K562 (cell line): ENCODE results near the gene DENND2A. TPM values are rescaled to one million over a fixed set of nuclear protein-coding genes. Genes with fewer than 3 reads are reported as not detected.
"Not testable (repeated sequence)": the region's sequence is repeated elsewhere in the genome, so short reads cannot be mapped to it uniquely, and the experiment has no call there.

Source experiments
- ATAC-seq: fragments of 200-7000 bp; cut with Tn5 transposase; 3 replicates; pipeline ENCODE4 v1.9.1; 2020; ENCODE audit warnings: moderate library complexity
- BruUV-seq: library from RNA; stranded (reverse); fragments of 400-500 nt; replicated peaks from 2 replicates; lab custom pipeline; 2021; lab: Mats Ljungman, UMichigan
- CTCF ChIA-PET: fragments of 300-600 bp; formaldehyde crosslinking; extraction: SDS; loops from one replicate; lab custom pipeline; 2021; ENCODE audit warnings: low intra/inter-chr PET ratio; lab: Yijun Ruan, JAX
- POLR2A ChIA-PET: fragments of 300-600, 350-650 bp; sonication (Branson Sonifier 250); formaldehyde crosslinking; extraction: SDS; loops from one replicate; lab custom pipeline; 2021; ENCODE audit warnings: antibody characterized with exemption, inconsistent platforms; lab: Yijun Ruan, JAX
- DNase-seq, 4 experiments: peaks; one replicate each; pipeline versions ENCODE4 v3.0.0 to v3.0.0-alpha.2; 2011 to 2018; ENCODE audit warnings: low spot score in 3 of 4, mixed read lengths in 3 of 4; ENCODE audit errors: extremely low read depth in 1 of 4
- FAIRE-seq: peaks from 2 replicates; lab custom pipeline; 2011; peaks lifted over from hg19 to GRCh38; lab: Jason Lieb, UNC
- H2AFZ ChIP-seq: 2 replicates; pipeline ENCODE4 v1.6.0; 2011; ENCODE audit warnings: low read depth, low read length, control low read depth, inconsistent platforms
- H3K27ac ChIP-seq: fragments of 200-600 bp; 3 replicates; pipeline ENCODE4 v1.8.0; 2011; ENCODE audit warnings: low read depth, mild to moderate bottlenecking, control low read depth, inconsistent platforms, low read length, moderate library complexity, mixed read lengths; ENCODE audit errors: extremely low read depth
- H3K27me3 ChIP-seq, 2 experiments: fragments of 300-600 bp in 1 of 2; 2 replicates in 1 of 2; 3 replicates in 1 of 2; pipeline versions ENCODE4 v1.6.0 to v1.8.0; 2011; ENCODE audit warnings: inconsistent platforms in 2 of 2, low read length in 2 of 2, mild to moderate bottlenecking in 1 of 2, mixed read lengths in 1 of 2, moderate library complexity in 1 of 2; ENCODE audit not compliant: control insufficient read depth in 2 of 2, insufficient read depth in 2 of 2
- H3K36me3 ChIP-seq: fragments of 300-600 bp; 3 replicates; pipeline ENCODE4 v1.8.0; 2011; ENCODE audit warnings: mild to moderate bottlenecking, low read length, inconsistent platforms; ENCODE audit not compliant: control insufficient read depth, insufficient read depth
- H3K4me1 ChIP-seq, 2 experiments: fragments of 200-600 bp in 1 of 2; replicated peaks in 1 of 2; 2 replicates in 1 of 2; 3 replicates in 1 of 2; pipeline versions ENCODE4 v1.5.1 to v1.8.0; 2011; ENCODE audit warnings: inconsistent platforms in 2 of 2, low read length in 2 of 2, mild to moderate bottlenecking in 1 of 2, mixed read lengths in 1 of 2, moderate library complexity in 1 of 2; ENCODE audit not compliant: control insufficient read depth in 2 of 2, insufficient read depth in 2 of 2
- H3K4me2 ChIP-seq: 2 replicates; pipeline ENCODE4 v1.6.1; 2011; ENCODE audit warnings: low read length, control low read depth, inconsistent platforms, mixed read lengths; ENCODE audit not compliant: insufficient read depth
- H3K4me3 ChIP-seq: fragments of 200-600 bp; sonication (generic), shearing (Covaris generic); 2 replicates; pipeline ENCODE4 v1.5.1; 2016; ENCODE audit warnings: control low read depth, inconsistent platforms
- H3K79me2 ChIP-seq: fragments of 200-600 bp; 3 replicates; pipeline ENCODE4 v1.8.0; 2011; ENCODE audit warnings: low read length, inconsistent platforms; ENCODE audit not compliant: control insufficient read depth, insufficient read depth
- H3K9ac ChIP-seq, 2 experiments: 2 replicates each; pipeline versions ENCODE4 v1.6.0 to v1.6.1; 2011; ENCODE audit warnings: low read depth in 2 of 2, low read length in 2 of 2, control low read depth in 1 of 2, inconsistent platforms in 1 of 2, mild to moderate bottlenecking in 1 of 2, mixed read lengths in 1 of 2; ENCODE audit not compliant: insufficient read depth in 1 of 2
- H3K9me1 ChIP-seq: one replicate; pipeline ENCODE4 v1.6.0; 2011; ENCODE audit warnings: inconsistent platforms, mild to moderate bottlenecking, low read length, moderate library complexity; ENCODE audit not compliant: control insufficient read depth, insufficient read depth
- H3K9me3 ChIP-seq: replicated peaks from 2 replicates; pipeline ENCODE4 v1.5.1; 2011; ENCODE audit warnings: low read depth, low read length, inconsistent platforms; ENCODE audit not compliant: control insufficient read depth, insufficient read depth
- H4K20me1 ChIP-seq: replicated peaks from 2 replicates; pipeline ENCODE4 v1.6.1; 2011; ENCODE audit warnings: low read length, inconsistent platforms, mixed read lengths; ENCODE audit not compliant: control insufficient read depth, insufficient read depth
- CHD2 ChIP-seq: IDR thresholded peaks from 2 replicates; pipeline ENCODE4 v1.6.1; 2011; ENCODE audit warnings: low read depth, low read length
- CTCFL ChIP-seq: IDR thresholded peaks from 2 replicates; pipeline ENCODE4 v1.6.1; 2011; ENCODE audit warnings: borderline replicate concordance, low read depth, mild to moderate bottlenecking, moderate library complexity, low read length; ENCODE audit not compliant: insufficient read depth, poor library complexity, severe bottlenecking
- NFIX ChIP-seq: fragments of 250-450 bp; sonication (Bioruptor Pico); IDR thresholded peaks from 2 replicates; pipeline ENCODE4 v1.4.0; 2020; ENCODE audit warnings: low read depth, mild to moderate bottlenecking, moderate library complexity
- NFXL1 ChIP-seq: fragments of 450-650 bp; formaldehyde crosslinking; IDR thresholded peaks from 2 replicates; pipeline ENCODE4 v1.4.0; 2021; ENCODE audit warnings: mild to moderate bottlenecking
- RAD21 ChIP-seq, 2 experiments: fragments of 250-450 bp in 1 of 2; fragments of 450-650 bp in 1 of 2; sonication (Bioruptor Pico) in 1 of 2; formaldehyde crosslinking in 1 of 2; IDR thresholded peaks in 1 of 2; conservative IDR thresholded peaks in 1 of 2; 2 replicates each; pipeline versions ENCODE4 v1.4.0 to v1.8.0; 2020 to 2022; ENCODE audit warnings: mild to moderate bottlenecking in 2 of 2, moderate library complexity in 1 of 2
- RCOR1 ChIP-seq, 2 experiments: IDR thresholded peaks; 2 replicates each; pipeline ENCODE4 v1.6.1; 2012; ENCODE audit warnings: low read depth in 2 of 2, low read length in 2 of 2, borderline replicate concordance in 1 of 2, improper control_type of control experiment in 1 of 2
- RFX7 ChIP-seq: fragments of 250-450 bp; sonication (Bioruptor Pico); IDR thresholded peaks from 2 replicates; pipeline ENCODE4 v1.5.1; 2021; ENCODE audit warnings: mild to moderate bottlenecking
- SMC3 ChIP-seq: conservative IDR thresholded peaks from 2 replicates; pipeline ENCODE4 v1.6.1; 2011; ENCODE audit warnings: low read depth, low read length, improper control_type of control experiment; ENCODE audit not compliant: insufficient read depth
- WGBS: fragments of 100-300 bp; shearing (Covaris generic); methylation state at CpG from one replicate; pipeline ENCODE4 v1.1.6; 2016; ENCODE audit warnings: low coverage, mixed read lengths; ENCODE audit not compliant: insufficient coverage; ENCODE audit errors: missing lambda C conversion rate; 5-methylcytosine and 5-hydroxymethylcytosine counted together
- in situ Hi-C: fragments of 300-500 bp; cut with MboI; formaldehyde crosslinking; loops from 4 replicates; pipeline ENCODE4 v1.15.0; 2018; ENCODE audit warnings: inconsistent platforms, mixed read lengths
- intact Hi-C: fragments of 100-400 bp; cut with micrococcal nuclease; formaldehyde crosslinking; loops from 2 replicates; pipeline ENCODE4 v1.14.2; 2022
- polyA plus RNA-seq, 8 experiments: library from polyadenylated mRNA; depleted of rRNA in 4 of 8; stranded (reverse) in 5 of 8; unstranded in 3 of 8; fragments of >200 nt; fragmentation: Nextera tagmentation in 2 of 8; fragmentation: Illumina TruSeq in 1 of 8; extraction: Ambion mirVana in 2 of 8; extraction: Trizol in 1 of 8; gene quantifications; 2 replicates each; pipeline versions ENCODE4 v1.2.1 to v1.2.3, GENCODE V29; 2011 to 2014; ENCODE audit warnings: inconsistent platforms in 1 of 8, missing spikeins in 1 of 8
- total RNA-seq, 7 experiments: library from RNA; depleted of rRNA in 6 of 7; stranded (reverse); fragments of >200 nt in 6 of 7; fragmentation: Illumina TruSeq in 2 of 7; extraction: Trizol in 2 of 7; gene quantifications; 2 replicates each; pipeline versions ENCODE4 v1.2.1 to v1.2.3, GENCODE V29; 2011 to 2021; ENCODE audit warnings: low replicate concordance in 1 of 7

The DENND2A gene
- total and polyA plus RNA-seq, 9 of the 15 experiments (the other 6 are each of a cell fraction or from before 2014, with no cell fraction given): not detected

DNA sequence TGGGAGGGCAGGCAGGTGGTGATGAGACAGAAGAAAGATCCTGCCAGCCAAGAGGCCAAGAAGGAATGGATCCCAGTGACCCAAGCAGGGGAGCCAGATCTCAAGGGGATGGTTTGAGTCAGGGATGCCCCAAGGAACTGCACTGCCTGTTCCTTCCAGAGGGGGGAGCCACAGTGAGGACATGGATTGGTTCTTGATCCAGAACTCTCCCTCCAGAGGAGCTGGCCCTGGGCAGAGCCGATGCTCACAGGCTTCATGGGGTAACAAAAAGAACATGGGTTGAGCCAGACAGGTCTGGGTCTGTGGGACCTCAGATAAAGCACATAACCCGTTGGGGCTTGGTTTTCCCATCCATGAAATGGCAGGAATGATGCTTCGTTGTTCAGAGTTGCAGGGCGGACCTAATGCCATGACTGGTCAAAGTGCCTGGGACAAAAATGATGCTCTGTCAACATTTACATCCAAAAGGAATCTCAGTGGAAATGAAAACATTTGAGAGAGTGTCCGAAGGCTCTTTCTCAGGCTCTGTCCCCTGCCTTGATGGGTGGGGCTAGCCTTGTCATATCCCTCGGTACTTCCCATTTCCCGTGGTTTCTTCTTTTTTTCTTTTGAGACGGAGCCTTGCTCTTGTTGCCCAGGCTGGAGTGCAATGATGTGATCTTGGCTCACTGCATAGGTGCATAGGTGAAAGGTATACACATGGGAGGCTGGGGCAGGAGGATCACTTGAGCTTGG, 4.7 kb upstream of the DENND2A start (continued):
- peak; percentile 68 for TF ChIP-seq SMC3
- no peak for TF ChIP-seq CHD2
- TF ChIP-seq RAD21 (CRISPR knock-in tag; conservative IDR thresholded peaks at IDR 0.05 in 1 of 2, IDR thresholded peaks at IDR 0.05 in 1 of 2): peak in 1 of 2 experiments; percentile 51; a peak in 2 of 4 replicates
- peak in 1 of 2 experiments; percentile 54; a peak in 1 of 4 replicates for TF ChIP-seq RCOR1 (IDR thresholded peaks at IDR 0.05; ENCODE audit: borderline replicate concordance in 1 of 2, low read depth in 2 of 2, low read length in 2 of 2)
- no peak for TF ChIP-seq NFIX (CRISPR knock-in tag)
- peak; percentile 75 for TF ChIP-seq CTCFL
- TF ChIP-seq RFX7: no peak
- no peak for TF ChIP-seq NFXL1 (CRISPR knock-in tag)

GRCh38 chr7:140644761-140645160, 4.1 kb upstream of the DENND2A start:
- not testable (repeated sequence) for BruUV-seq
- in situ Hi-C loops: loop anchor here (5.0 kb wide), 1 partner anchor 122 kb away; no protein-coding TSS in a partner anchor
- under 1% methylated on average over 13 of the region's 13 CpGs for WGBS

More at GRCh38 chr7:140644761-140645160, 4.1 kb upstream of the DENND2A start:
- peaks cover 37 to 77% of the 10 kb centered on the region in 2 experiments for H3K27me3 ChIP-seq
- peaks cover 14% of the 10 kb centered on the region for H4K20me1 ChIP-seq
- ATAC-seq, CTCF ChIA-PET, H3K27ac ChIP-seq, intact Hi-C loops, H3K36me3 ChIP-seq, H2AFZ ChIP-seq, H3K9me3 ChIP-seq, H3K4me3 ChIP-seq, FAIRE-seq, DNase-seq, H3K9ac ChIP-seq, H3K79me2 ChIP-seq, H3K9me1 ChIP-seq, H3K4me2 ChIP-seq: not testable (repeated sequence)
- peaks cover 0 to 15% of the 10 kb centered on the region in 2 experiments; a peak in 2 of 5 replicates for H3K4me1 ChIP-seq
- POLR2A ChIA-PET: interaction anchor here (0.6 to 0.9 kb wide), 4 partner anchors 9 to 166 kb away, joined by 3 read pairs; no protein-coding TSS in a partner anchor
